Measurements from ENCODE around the gene MYH11.

- TF ChIP-seq POLR2A (IDR thresholded peaks at IDR 0.05; ENCODE audit: low read length), result no peak
- no peak for TF ChIP-seq GATA1 (IDR thresholded peaks at IDR 0.05; ENCODE audit: low read depth, low read length)
Measured at GRCh38 chr16:15897834-15898254, 41.0 kb upstream of the MYH11 start.
